GM18858 (cell line): ENCODE measurements around the gene CENPN.

ENCODE experiments used
- ATAC-seq: cut with Tn5 transposase; IDR thresholded peaks from one replicate; pipeline ENCODE4 v1.9.1; 2021; ENCODE audit not compliant: unreplicated experiment

Gene CENPN

GRCh38 chr16:81077076-81077940, 70.3 kb downstream of the CENPN start, which contains the start of gene C16orf46:
Gene C16orf46 (minus strand): TSS chr16:81077238. CDS start chr16:81063955, 13,283 bp downstream.
- ATAC-seq = peak; percentile 95

- ATAC-seq = no peak
These were observed 73.2 kb downstream of the CENPN start for GRCh38 chr16:81080233-81080632.

- no peak for ATAC-seq
These were observed 74.0 kb downstream of the CENPN start for GRCh38 chr16:81081014-81081413.
